ENCODE results near the gene BCDIN3D.

DNA sequence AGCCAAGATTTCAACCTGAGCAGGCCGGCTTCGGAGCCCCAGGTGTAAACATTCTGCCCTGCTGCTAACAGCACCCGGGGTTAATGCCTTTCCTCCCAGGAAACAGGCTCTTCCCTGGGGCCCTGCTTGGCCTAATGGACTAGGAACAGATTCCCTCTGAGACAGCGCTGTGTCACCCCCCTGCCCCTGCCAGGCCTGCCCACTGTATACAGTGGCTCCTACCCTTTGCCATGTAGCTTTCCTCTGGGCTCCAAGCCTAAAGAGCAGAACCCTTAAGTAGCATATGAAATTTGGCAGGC lies 28.3 kb upstream of the BCDIN3D start:
- TF ChIP-seq, protein P1, sequence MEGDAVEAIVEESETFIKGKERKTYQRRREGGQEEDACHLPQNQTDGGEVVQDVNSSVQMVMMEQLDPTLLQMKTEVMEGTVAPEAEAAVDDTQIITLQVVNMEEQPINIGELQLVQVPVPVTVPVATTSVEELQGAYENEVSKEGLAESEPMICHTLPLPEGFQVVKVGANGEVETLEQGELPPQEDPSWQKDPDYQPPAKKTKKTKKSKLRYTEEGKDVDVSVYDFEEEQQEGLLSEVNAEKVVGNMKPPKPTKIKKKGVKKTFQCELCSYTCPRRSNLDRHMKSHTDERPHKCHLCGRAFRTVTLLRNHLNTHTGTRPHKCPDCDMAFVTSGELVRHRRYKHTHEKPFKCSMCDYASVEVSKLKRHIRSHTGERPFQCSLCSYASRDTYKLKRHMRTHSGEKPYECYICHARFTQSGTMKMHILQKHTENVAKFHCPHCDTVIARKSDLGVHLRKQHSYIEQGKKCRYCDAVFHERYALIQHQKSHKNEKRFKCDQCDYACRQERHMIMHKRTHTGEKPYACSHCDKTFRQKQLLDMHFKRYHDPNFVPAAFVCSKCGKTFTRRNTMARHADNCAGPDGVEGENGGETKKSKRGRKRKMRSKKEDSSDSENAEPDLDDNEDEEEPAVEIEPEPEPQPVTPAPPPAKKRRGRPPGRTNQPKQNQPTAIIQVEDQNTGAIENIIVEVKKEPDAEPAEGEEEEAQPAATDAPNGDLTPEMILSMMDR (optimal IDR thresholded peaks at IDR 0.05 in 1 of 3, IDR thresholded peaks at IDR 0.05 in 1 of 3, conservative IDR thresholded peaks at IDR 0.05 in 1 of 3; ENCODE audit: extremely low read depth in 1 of 3, insufficient read depth in 2 of 3, low read length in 3 of 3): no peak
- TF ChIP-seq EZH2 (IDR thresholded peaks at IDR 0.05; ENCODE audit: low read length): no peak

All from keratinocyte (primary cell).